Neural progenitor cell (in vitro differentiated cells): ENCODE measurements around the gene SDK1.

Source experiments
- CTCF ChIP-seq: fragments of 200-600 bp; sonication (generic); IDR thresholded peaks from 2 replicates; pipeline ENCODE4 v1.5.1; 2017; ENCODE audit warnings: antibody characterized with exemption, mild to moderate bottlenecking
- EZH2phosphoT487 ChIP-seq: fragments of 200-600 bp; sonication (generic); IDR thresholded peaks from 2 replicates; pipeline ENCODE4 v1.6.1; 2017; ENCODE audit warnings: antibody characterized with exemption

GRCh38 chr7:4033996-4034395, 732.9 kb downstream of the SDK1 start:
- no peak for TF ChIP-seq CTCF
- no peak for TF ChIP-seq EZH2phosphoT487
